ENCODE results near the gene VRK1.

VRK1 gene

GRCh38 chr14:96928779-96929380 is 131.7 kb downstream of the VRK1 start:
- DNase-seq, result no peak

DNA sequence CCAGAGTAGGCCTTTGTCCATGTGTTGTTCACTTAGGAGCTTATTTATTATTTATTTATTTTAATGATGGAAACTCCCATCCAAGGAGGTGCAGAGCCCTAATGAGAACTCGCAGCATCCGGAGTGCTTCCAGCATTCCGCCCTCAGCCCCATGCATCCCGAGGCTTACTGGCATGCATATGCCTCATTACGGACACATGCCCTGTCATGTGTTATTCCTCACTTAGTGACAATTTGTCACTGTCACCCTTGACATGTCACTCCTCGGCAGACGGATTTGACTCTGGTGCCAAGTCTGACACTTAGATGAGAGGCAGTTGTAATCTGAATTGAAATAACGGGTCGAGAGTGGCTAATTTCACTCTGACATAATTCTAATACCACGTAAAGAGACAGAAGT is 132.8 kb downstream of the VRK1 start:
- DNase-seq, result no peak

DNA sequence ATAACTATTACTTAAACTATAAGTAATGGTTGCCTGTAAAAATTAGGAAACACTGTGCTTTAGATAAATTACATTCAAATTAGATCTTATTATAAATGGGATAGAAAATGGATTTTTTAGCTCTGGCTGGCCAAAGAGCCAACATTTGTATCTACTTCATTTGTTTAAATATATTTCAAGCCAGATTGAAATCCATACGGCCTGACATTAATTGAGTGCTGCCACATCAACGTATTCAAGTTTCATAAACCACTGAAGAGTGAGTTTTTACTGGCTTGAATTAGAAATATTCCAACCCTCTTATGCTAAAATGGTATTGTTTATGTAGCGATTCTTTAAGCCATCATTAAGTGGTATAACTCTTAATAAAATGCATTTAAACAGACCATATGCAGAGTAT is 133.3 kb downstream of the VRK1 start:
- no peak for DNase-seq

Measured in Kasumi-1 (cell line).